Measurements from ENCODE around the gene SCYL2.
"Not testable (repeated sequence)": the region's sequence is repeated elsewhere in the genome, so short reads cannot be mapped to it uniquely, and the experiment has no call there.

Gene SCYL2

DNA sequence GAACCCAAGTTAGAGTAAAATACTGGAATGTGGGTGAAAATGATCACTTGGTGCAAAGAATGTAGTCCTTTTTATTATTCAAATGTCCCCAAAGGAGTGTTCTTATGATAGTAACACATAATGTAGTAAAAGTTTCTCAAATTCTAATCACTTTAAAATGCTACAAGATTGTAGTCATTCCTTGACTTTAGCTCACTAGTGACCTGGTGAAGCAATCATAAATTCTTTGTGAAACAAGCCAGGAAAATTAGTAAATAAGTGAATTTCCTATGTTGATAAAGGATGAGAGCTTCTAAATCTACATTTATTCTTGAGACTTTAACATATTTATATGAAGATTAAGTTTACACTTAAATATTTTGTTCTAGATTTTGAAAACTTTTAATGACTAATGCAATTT is 59.2 kb downstream of the SCYL2 start:
- no peak for DNase-seq

DNA sequence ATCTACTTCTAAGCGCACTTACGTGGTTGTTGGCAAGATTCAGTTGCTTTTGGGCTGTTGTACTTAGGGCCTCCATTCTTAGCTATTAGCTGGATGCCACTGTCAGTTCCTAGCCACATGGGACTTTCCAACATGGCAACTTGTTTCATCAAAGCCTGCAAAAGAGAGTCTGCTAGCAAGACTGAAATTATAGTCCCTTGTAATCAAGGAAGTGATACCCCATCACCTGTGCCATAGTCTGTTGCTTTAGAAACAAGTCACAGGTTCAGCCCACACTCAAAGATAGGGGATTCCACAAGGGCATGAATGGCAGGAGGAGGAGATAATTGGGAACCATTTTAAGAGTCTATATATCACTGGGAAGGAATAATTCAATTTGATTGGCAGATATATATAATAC is 62.8 kb downstream of the SCYL2 start:
- DNase-seq: no peak

DNA sequence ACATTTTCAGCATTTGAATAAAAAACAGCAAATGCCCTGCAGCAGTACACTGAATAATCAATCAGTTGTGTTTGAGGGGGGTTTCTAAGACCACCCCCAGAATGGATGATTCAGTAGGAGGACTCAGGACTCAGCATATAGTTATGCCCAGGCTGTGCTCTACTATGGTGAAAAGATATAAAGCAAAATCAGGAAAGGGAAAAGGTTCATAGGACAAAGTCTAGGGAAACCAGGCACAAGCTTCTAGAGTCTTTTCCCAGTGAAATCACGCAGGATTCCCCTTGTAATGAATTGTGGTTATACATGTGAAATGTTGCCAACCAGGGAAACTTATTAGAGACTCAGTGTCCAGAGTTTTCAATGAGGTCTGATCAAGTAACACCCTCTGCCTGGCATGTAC is 64.9 kb downstream of the SCYL2 start:
- DNase-seq: no peak

- no peak for DNase-seq
Observed at GRCh38 chr12:100332852-100333251, 65.9 kb downstream of the SCYL2 start.

DNA sequence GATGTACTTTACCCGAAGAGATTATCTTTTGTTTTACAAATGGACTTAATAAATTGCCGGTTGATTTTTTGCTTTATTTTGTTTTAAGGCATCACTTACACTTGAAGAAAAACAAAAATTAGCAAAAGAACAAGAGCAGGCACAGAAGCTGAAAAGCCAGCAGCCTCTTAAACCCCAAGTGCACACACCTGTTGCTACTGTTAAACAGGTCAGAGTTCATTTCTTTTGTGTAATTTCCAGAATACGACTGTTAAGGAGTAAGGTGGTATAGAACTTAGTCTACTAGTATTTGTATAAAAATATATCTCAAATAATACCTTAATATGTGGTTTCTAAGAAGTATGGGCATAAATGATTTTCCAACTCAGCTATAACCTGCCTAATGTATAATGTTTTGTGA is 70.3 kb downstream of the SCYL2 start:
- DNase-seq: no peak

DNA sequence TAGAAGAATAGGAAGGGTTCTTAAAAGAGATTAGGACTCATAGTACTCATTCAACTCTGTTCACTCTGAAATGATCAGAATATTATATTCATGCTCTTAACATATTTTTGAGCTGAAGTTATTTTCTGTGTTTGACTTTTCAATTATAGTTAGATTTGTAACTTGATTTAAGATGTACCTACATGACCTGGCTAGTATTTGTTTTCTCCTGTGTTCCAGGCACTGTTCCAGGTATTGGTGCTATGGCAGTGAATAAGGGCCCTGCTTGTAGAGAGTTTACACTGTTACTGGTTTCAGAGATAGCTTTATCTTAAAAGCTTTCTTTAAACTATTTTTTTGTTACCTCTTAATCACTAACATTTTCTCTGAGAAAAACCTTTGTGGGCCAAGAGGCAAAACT is 70.8 kb downstream of the SCYL2 start:
- DNase-seq: no peak

GRCh38 chr12:100339071-100339470 is 72.1 kb downstream of the SCYL2 start:
- DNase-seq: no peak

GRCh38 chr12:100342897-100343296 is 75.9 kb downstream of the SCYL2 start:
- DNase-seq: not testable (repeated sequence)

DNA sequence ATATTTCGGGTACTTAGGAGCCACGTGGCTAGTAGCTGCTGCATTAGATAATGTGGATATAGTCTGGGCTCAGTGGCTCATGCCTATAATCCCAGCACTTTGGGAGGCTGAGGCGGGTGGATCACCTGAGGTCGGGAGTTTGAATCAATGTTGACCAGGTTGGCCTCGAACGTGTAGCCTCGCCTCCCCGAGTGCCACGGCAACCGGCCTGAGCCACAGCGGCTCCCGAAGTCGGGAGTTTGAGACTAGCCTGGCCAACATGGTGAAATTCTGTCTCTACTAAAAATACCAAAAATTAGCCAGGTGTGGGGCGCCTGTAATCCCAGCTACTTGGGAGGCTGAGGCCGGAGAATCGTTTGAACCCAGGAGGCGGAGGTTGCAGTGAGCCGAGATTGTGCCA is 77.4 kb downstream of the SCYL2 start:
- not testable (repeated sequence) for DNase-seq

DNA sequence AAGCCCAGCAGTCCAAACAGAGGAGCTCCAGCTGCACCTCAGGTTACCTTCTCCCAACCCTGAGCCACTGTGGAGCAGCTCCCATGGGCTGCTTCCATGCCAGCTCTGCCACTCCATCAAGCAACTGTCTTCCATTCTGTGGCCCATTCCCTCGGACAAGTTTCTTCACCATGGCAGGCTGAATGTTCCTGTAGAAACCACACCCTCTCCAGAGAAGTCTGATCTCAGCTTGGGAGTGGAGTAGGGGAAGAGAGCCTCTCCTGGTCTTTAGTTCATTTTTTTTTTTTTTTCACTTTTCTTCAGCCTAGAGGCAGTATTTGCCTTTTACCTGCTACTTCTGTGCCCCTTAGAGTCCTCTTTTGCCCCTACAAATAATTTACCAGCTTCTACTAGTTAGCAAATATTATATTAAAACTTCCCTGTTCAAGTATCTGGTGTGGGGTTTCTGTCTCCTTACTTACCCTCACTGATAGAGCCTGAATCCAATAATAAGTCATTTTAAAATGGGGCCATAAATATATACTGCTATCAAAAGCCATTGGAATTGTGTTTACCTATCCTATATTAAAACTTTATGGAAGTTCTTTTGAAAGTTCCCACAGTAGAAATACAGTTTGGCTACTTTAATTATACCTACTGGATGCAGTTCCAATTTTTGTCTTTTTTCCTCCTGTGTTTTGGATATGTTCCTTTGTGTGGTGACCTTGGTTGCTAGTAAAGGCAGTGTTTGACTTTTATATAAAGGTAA is 78.2 kb downstream of the SCYL2 start:
- no peak for DNase-seq

DNA sequence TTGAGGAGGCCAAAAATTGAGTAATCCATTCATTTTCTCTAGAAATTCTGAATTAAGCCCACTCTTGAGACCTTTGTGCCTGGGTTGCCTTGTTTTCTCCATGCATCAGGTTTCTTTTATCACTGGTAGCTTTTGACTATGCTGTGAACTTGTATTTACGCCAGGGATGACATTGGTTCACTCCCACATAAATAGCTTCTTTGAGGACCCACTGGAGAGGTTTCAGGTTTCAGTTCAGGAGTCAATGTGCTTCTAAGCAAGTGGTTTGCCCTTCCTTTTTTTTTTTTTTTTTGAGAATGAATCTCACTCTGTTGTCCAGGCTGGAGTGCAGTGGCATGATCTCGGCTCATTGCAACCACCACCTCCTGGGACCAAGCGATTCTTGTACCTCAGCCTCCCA is 79.7 kb downstream of the SCYL2 start:
- peak; percentile 2 for DNase-seq

DNA sequence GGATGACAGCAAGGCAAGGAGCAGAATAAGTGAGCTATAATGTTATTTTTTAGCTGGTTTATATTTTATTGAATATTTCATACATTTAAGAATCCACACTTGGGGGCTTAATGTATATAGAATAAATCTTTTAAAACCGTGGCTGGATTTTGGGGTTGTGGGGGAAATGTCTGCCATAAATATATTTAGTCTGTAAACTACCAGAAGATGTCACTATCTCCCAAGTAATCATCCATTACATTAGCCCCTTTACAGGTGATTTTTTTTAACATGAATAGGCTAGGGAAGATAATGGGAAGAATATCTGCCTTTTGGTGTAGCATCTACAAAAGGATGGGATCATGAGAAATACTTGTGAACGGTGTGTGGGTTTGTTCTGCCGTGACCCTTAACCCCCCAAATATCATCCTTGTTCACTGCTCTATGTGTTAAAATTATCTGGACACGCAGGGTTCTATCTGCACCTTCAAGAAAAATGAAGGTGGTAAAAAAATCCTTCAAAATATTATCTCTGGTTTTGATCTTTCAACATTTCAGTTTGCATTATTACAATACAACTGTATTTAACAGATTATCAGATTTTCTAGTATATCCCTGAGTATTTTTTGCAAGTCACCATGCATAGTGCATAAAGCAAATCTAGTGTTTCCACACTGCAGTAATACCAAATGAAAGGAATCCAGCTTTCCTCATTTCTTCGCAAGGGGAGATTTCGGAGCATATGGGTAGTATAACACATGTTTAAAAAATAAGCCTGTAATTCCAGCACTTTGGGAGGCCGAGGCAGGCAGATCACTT is 81.9 kb downstream of the SCYL2 start:
- DNase-seq: peak; percentile 29

DNA sequence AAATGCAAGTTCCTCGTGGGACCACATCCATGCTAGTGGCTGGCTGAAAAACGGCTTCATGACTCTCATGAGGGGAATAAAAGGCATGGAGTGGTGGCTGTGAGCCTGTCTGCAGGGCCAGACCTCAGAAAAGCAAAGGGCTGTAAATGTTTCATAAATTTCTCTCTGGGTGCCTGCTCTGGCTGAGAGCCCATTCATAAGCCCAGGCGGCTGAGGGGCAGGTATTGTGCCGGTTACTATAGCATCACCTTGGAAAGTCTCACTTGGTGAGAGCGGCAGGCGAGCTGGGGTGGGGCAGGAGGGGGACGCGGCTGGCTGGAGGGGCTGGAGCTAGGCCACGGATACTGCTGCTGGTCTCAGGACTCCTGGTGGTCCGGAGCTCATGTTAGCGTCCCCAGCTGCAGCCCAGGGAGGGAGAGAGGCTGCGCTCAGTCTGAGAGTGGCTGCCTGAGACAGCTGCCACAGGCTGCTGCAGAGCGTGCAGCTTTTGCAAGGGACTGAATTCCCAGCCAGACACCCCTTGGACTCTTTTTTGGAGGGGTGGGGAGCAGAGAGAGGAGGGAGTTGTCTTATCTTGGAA is 89.8 kb downstream of the SCYL2 start, which contains the start of gene SLC17A8:
TSS of gene SLC17A8 (plus strand) at position 431 of the 580 bp plus-strand sequence. CDS start 318 bp downstream, outside the sequence.
- no peak for DNase-seq

- DNase-seq: no peak
Observed at GRCh38 chr12:100359248-100359647, 92.3 kb downstream of the SCYL2 start.

GRCh38 chr12:100359822-100360221 is 92.8 kb downstream of the SCYL2 start:
- DNase-seq: peak; percentile 21

GRCh38 chr12:100360450-100360849 is 93.5 kb downstream of the SCYL2 start:
- no peak for DNase-seq

DNA sequence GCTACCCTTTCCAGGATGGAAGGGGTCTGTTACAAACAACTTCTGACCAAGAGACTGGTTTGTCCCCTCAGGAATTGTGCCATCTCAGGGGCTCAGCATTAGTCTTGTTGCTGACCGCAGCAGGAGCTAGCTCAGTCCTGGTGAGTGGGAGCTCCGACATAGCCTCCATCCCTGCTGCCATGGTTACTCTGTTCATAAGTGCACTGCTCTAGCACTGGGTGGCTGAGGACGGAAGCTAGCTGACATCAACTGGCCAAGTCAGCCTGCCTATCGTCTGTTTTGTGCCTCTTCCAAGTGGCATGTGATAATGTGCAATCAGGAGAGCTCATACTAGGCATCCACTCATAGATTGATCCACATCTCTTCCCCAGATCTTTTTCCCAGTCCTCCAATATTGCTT is 97.3 kb downstream of the SCYL2 start:
- DNase-seq: no peak

- DNase-seq: no peak
Observed at GRCh38 chr12:100365411-100365810, 98.4 kb downstream of the SCYL2 start.

- no peak for DNase-seq
Observed at GRCh38 chr12:100368066-100368465, 101.1 kb downstream of the SCYL2 start.

- DNase-seq: no peak
Observed at GRCh38 chr12:100371146-100371545, 104.2 kb downstream of the SCYL2 start.

GRCh38 chr12:100372853-100373640 is 106.1 kb downstream of the SCYL2 start:
- DNase-seq: no peak

- peak; percentile 45 for DNase-seq
Observed at GRCh38 chr12:100375038-100375735, 108.2 kb downstream of the SCYL2 start.

All from fibroblast of upper back skin (primary cell).